Activated B cell treated with CpG ODN at 0.5 μM for 24 hours (primary cell): ENCODE data around the gene MARK3. TPM values are rescaled to one million over a fixed set of nuclear protein-coding genes. Genes with fewer than 3 reads are reported as not detected.

Experiments
- ATAC-seq: fragments of 200-7000 bp; cut with Tn5 transposase; one replicate; pipeline ENCODE4 v1.10.0; 2021; ENCODE audit warnings: low read depth, mild to moderate bottlenecking, moderate library complexity
- CTCF ChIA-PET: fragments of 350-600 bp; sonication (Branson Sonifier 250); formaldehyde crosslinking; loops from one replicate; lab custom pipeline; 2021; ENCODE audit warnings: antibody characterized with exemption; lab: Charles Lee
- POLR2A ChIA-PET: fragments of 350-600 bp; sonication (Branson Sonifier 250); formaldehyde crosslinking; loops from one replicate; lab custom pipeline; 2021; ENCODE audit warnings: antibody characterized with exemption; lab: Charles Lee
- DNase-seq: peaks from one replicate; pipeline ENCODE4 v3.0.0; 2022
- H3K27ac Mint-ChIP-seq: one replicate; pipeline ENCODE4 v1.8.0; 2020; ENCODE audit warnings: mixed read lengths
- H3K27me3 Mint-ChIP-seq: one replicate; pipeline ENCODE4 v1.8.0; 2021; ENCODE audit warnings: mixed read lengths
- H3K36me3 Mint-ChIP-seq: one replicate; pipeline ENCODE4 v1.8.0; 2021; ENCODE audit warnings: low read depth, mixed read lengths
- H3K4me1 Mint-ChIP-seq: one replicate; pipeline ENCODE4 v1.8.0; 2021; ENCODE audit warnings: mixed read lengths
- H3K4me3 Mint-ChIP-seq: one replicate; pipeline ENCODE4 v1.8.0; 2020; ENCODE audit warnings: mild to moderate bottlenecking, mixed read lengths
- H3K9me3 Mint-ChIP-seq: one replicate; pipeline ENCODE4 v1.8.0; 2020; ENCODE audit warnings: mixed read lengths
- intact Hi-C: fragments of 100-400 bp; cut with micrococcal nuclease; formaldehyde crosslinking; loops from one replicate; pipeline ENCODE4 v1.15.1; 2024
- total RNA-seq: library from RNA; stranded (reverse); gene quantifications from 2 replicates; pipeline ENCODE4 v1.2.3, GENCODE V29; 2022
- TF ChIP-seq, protein P1 (sequence below): fragments of 200-600 bp; IDR thresholded peaks from one replicate; pipeline ENCODE4 v1.8.0; 2022; ENCODE audit warnings: antibody characterized with exemption, mild to moderate bottlenecking

MARK3 gene
- total RNA-seq, 1 donor from 2014 or later: 110 TPM

GRCh38 chr14:103346286-103346685 lies 38.9 kb upstream of the MARK3 start:
- no peak for ATAC-seq
- Mint-ChIP-seq H3K4me1 (peaks cover 2% of the 10 kb centered on the region), H3K4me3 (no peak overlapping the region), H3K27ac (no peak overlapping the region), H3K9me3 (no peaks in the 10 kb centered on the region), H3K36me3 (peaks cover 41% of the 10 kb centered on the region), H3K27me3 (no peaks in the 10 kb centered on the region)
- intact Hi-C loops: no loop called here
- CTCF ChIA-PET: no interaction called here
- TF ChIP-seq, protein P1, sequence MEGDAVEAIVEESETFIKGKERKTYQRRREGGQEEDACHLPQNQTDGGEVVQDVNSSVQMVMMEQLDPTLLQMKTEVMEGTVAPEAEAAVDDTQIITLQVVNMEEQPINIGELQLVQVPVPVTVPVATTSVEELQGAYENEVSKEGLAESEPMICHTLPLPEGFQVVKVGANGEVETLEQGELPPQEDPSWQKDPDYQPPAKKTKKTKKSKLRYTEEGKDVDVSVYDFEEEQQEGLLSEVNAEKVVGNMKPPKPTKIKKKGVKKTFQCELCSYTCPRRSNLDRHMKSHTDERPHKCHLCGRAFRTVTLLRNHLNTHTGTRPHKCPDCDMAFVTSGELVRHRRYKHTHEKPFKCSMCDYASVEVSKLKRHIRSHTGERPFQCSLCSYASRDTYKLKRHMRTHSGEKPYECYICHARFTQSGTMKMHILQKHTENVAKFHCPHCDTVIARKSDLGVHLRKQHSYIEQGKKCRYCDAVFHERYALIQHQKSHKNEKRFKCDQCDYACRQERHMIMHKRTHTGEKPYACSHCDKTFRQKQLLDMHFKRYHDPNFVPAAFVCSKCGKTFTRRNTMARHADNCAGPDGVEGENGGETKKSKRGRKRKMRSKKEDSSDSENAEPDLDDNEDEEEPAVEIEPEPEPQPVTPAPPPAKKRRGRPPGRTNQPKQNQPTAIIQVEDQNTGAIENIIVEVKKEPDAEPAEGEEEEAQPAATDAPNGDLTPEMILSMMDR: no peak
- no peak for DNase-seq
- POLR2A ChIA-PET: interaction anchor here (3.2 kb wide), 1 partner anchor 11 kb away, joined by 27 read pairs; the partner anchor contains the start of gene EIF5

DNA sequence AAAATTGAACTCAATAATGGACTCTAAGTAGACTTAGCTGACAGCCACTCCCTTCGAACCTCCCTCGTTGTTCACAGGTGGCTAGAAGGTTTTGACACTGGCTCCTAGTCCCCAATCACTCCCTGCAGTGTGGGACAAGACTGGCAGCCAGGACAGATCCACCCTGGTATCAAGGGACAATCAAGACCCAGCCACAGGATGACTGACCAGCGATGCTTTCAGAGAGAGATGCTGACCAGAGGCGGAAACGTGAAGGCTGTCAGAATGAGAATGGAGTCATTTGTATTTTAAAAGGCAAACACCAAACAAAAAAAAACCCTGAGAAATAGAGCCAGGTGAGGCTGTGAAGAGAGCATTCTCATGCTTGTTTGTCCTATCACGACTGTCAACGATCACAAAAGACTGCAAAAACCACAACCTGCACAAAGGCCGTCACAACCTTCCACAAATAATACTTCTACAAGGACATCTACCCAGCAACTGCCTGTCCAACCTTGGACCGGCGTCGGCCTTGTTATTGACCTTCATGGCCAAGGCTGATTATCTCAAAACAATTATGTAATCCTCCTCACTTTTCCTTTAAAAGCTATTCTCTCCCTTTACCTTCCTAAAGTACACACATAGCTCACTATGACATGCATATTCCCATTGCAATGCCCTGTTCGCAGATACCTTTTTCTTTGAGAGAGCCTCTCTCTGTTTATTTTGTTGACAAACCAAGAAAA lies 38.0 kb upstream of the MARK3 start:
- POLR2A ChIA-PET: interaction anchor here (3.2 kb wide), 1 partner anchor 12 kb away, joined by 27 read pairs; the partner anchor contains the start of gene EIF5
- H3K9me3 Mint-ChIP-seq: no peaks in the 10 kb centered on the region
- no peaks in the 10 kb centered on the region for H3K27me3 Mint-ChIP-seq
- TF ChIP-seq, protein P1: no peak
- DNase-seq (no peak), ATAC-seq (no peak)
- peak overlapping the region; percentile 53 for H3K27ac Mint-ChIP-seq
- no peaks in the 10 kb centered on the region for H3K4me1 Mint-ChIP-seq
- CTCF ChIA-PET: no interaction called here
- intact Hi-C loops: no loop called here
- peaks cover 31% of the 10 kb centered on the region for H3K36me3 Mint-ChIP-seq
- H3K4me3 Mint-ChIP-seq: no peak overlapping the region

DNA sequence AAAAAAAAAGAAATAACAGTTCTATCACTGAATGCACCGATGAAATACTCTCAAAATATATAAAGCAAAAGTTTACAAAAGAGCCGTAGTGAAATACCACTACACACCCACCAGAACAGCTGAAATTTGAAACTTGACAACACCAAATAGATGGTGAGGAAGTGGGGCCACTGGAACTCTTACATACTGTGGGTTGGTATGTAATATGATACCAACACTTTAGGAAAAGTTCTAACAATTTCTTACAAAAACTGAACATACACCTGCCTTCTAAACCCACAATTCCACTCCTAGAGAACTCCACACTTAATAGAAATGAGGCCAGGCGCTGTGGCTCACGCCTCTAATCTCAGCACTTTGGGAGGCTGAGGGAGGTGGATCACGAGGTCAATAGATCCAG lies 37.1 kb upstream of the MARK3 start:
- intact Hi-C loops: no loop called here
- ATAC-seq: no peak
- Mint-ChIP-seq H3K36me3 (peaks cover 24% of the 10 kb centered on the region), H3K4me1 (no peaks in the 10 kb centered on the region), H3K27ac (no peak overlapping the region), H3K27me3 (no peaks in the 10 kb centered on the region), H3K9me3 (no peaks in the 10 kb centered on the region), H3K4me3 (no peak overlapping the region)
- CTCF ChIA-PET: no interaction called here
- POLR2A ChIA-PET: no interaction called here
- DNase-seq: no peak
- TF ChIP-seq, protein P1: no peak

DNA sequence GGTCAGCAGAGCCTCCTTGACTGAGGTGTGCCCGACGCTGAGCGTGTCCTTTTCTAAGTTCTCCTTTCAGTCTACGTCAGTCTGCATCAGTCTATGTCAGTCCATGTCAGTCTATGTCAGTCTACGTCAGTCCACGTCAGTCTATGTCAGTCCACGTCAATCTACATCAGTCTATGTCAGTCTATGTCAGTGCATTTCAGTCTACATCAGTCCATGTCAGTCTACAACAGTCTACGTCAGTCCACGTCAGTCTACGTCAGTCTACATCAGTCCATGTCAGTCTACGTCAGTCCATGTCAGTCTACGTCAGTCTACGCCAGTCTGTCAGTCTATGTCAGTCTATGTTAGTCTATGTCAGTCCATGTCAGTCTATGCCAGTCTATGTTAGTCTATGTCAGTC lies 35.2 kb upstream of the MARK3 start:
- Mint-ChIP-seq H3K27me3 (peaks cover 4% of the 10 kb centered on the region), H3K36me3 (peaks cover 5% of the 10 kb centered on the region), H3K27ac (no peak overlapping the region), H3K4me3 (no peak overlapping the region), H3K9me3 (no peaks in the 10 kb centered on the region), H3K4me1 (no peaks in the 10 kb centered on the region)
- ATAC-seq (no peak), DNase-seq (no peak)
- ChIA-PET POLR2A (no interaction called here), CTCF (no interaction called here)
- intact Hi-C loops: no loop called here
- TF ChIP-seq, protein P1: no peak

- no peak for ATAC-seq
- ChIA-PET POLR2A (no interaction called here), CTCF (no interaction called here)
- no peaks in the 10 kb centered on the region for H3K9me3 Mint-ChIP-seq
- no peak overlapping the region for H3K4me3 Mint-ChIP-seq
- TF ChIP-seq, protein P1: no peak
- DNase-seq: no peak
- H3K4me1 Mint-ChIP-seq: peaks cover 3% of the 10 kb centered on the region
- no peak overlapping the region for H3K27ac Mint-ChIP-seq
- peaks cover 7% of the 10 kb centered on the region for H3K27me3 Mint-ChIP-seq
- H3K36me3 Mint-ChIP-seq: no peaks in the 10 kb centered on the region
- intact Hi-C loops: no loop called here
Measured at GRCh38 chr14:103353362-103353761, 31.9 kb upstream of the MARK3 start.
